MCF 10A (cell line): ENCODE data around the gene SPIRE1. TPM values are rescaled to one million over a fixed set of nuclear protein-coding genes. Genes with fewer than 3 reads are reported as not detected.

Experiments used
- BruUV-seq: library from RNA; stranded (reverse); fragments of 400-500 nt; replicated peaks from 2 replicates; lab custom pipeline; 2021; lab: Mats Ljungman, UMichigan
- CTCF ChIA-PET: fragments of 300-600 bp; sonication (Branson Sonifier 250); formaldehyde crosslinking; extraction: SDS; loops from one replicate; lab custom pipeline; 2021; ENCODE audit warnings: antibody characterized with exemption, inconsistent platforms; lab: Yijun Ruan, JAX
- POLR2A ChIA-PET: fragments of 300-600, 350-650 bp; sonication (Branson Sonifier 250); formaldehyde crosslinking; extraction: SDS; loops from one replicate; lab custom pipeline; 2020; ENCODE audit warnings: antibody characterized with exemption, inconsistent platforms; lab: Yijun Ruan, JAX
- DNase-seq: peaks from one replicate; pipeline ENCODE4 v3.0.0-alpha.2; 2018; ENCODE audit not compliant: unreplicated experiment
- H3K27ac Mint-ChIP-seq: one replicate; pipeline ENCODE4 v1.8.0; 2022; ENCODE audit warnings: mild to moderate bottlenecking, low read depth, mixed read lengths; ENCODE audit not compliant: unreplicated experiment
- H3K27me3 Mint-ChIP-seq: one replicate; pipeline ENCODE4 v1.8.0; 2022; ENCODE audit warnings: mixed read lengths; ENCODE audit not compliant: insufficient read depth, unreplicated experiment
- H3K36me3 Mint-ChIP-seq: one replicate; pipeline ENCODE4 v1.8.0; 2022; ENCODE audit warnings: mild to moderate bottlenecking, moderate library complexity, mixed read lengths; ENCODE audit not compliant: insufficient read depth, unreplicated experiment
- H3K4me1 Mint-ChIP-seq: one replicate; pipeline ENCODE4 v1.8.0; 2022; ENCODE audit warnings: mixed read lengths; ENCODE audit not compliant: insufficient read depth, unreplicated experiment
- H3K4me3 Mint-ChIP-seq: one replicate; pipeline ENCODE4 v1.8.0; 2022; ENCODE audit warnings: mild to moderate bottlenecking, moderate library complexity, mixed read lengths; ENCODE audit not compliant: unreplicated experiment
- H3K9me3 Mint-ChIP-seq: one replicate; pipeline ENCODE4 v1.8.0; 2022; ENCODE audit warnings: mixed read lengths; ENCODE audit not compliant: unreplicated experiment
- CTCF ChIP-seq: fragments of 200-600 bp; IDR thresholded peaks from one replicate; pipeline ENCODE4 v1.8.0; 2022; ENCODE audit warnings: antibody characterized with exemption, mild to moderate bottlenecking; ENCODE audit not compliant: unreplicated experiment
- intact Hi-C: fragments of 100-400 bp; cut with micrococcal nuclease; formaldehyde crosslinking; loops from 2 replicates; pipeline ENCODE4 v1.14.1; 2022
- total RNA-seq: library from RNA; stranded (reverse); gene quantifications from 2 replicates; pipeline ENCODE4 v1.2.3, GENCODE V29; 2022

The SPIRE1 gene
- total RNA-seq, 1 experiment from 2014 or later: 78.2 TPM

GRCh38 chr18:12429556-12429955, 228.4 kb downstream of the SPIRE1 start:
- peaks cover 5% of the 10 kb centered on the region for H3K4me1 Mint-ChIP-seq
- DNase-seq: no peak
- peaks cover 19% of the 10 kb centered on the region for H3K36me3 Mint-ChIP-seq
- H3K27ac Mint-ChIP-seq: no peak overlapping the region
- BruUV-seq: no TSS peak
- ChIA-PET CTCF (interaction anchor here (0.6 kb wide), 1 partner anchor 38 kb away, joined by 4 read pairs; no protein-coding TSS in a partner anchor), POLR2A (interaction anchor here (1.1 kb wide), 1 partner anchor 10 kb away, joined by 3 read pairs; no protein-coding TSS in a partner anchor)
- no peaks in the 10 kb centered on the region for H3K9me3 Mint-ChIP-seq
- H3K27me3 Mint-ChIP-seq: no peaks in the 10 kb centered on the region
- TF ChIP-seq CTCF: no peak
- H3K4me3 Mint-ChIP-seq: no peak overlapping the region
- intact Hi-C loops: no loop called here

- no peak for DNase-seq
- no peaks in the 10 kb centered on the region for H3K27me3 Mint-ChIP-seq
- no peak for TF ChIP-seq CTCF
- no peak overlapping the region for H3K4me3 Mint-ChIP-seq
- no peaks in the 10 kb centered on the region for H3K9me3 Mint-ChIP-seq
- H3K27ac Mint-ChIP-seq: no peak overlapping the region
- ChIA-PET CTCF (no interaction called here), POLR2A (interaction anchor here (1.1 kb wide), 1 partner anchor 9 kb away, joined by 3 read pairs; no protein-coding TSS in a partner anchor)
- peaks cover 5% of the 10 kb centered on the region for H3K4me1 Mint-ChIP-seq
- intact Hi-C loops: no loop called here
- H3K36me3 Mint-ChIP-seq: peaks cover 12% of the 10 kb centered on the region
- BruUV-seq: no TSS peak
Measured at GRCh38 chr18:12428923-12429322, 229.0 kb downstream of the SPIRE1 start.

GRCh38 chr18:12426924-12427323, 231.0 kb downstream of the SPIRE1 start:
- DNase-seq: no peak
- Mint-ChIP-seq H3K27ac (no peak overlapping the region), H3K9me3 (no peaks in the 10 kb centered on the region), H3K36me3 (peaks cover 7% of the 10 kb centered on the region), H3K27me3 (no peaks in the 10 kb centered on the region), H3K4me1 (peaks cover 5% of the 10 kb centered on the region), H3K4me3 (no peak overlapping the region)
- intact Hi-C loops: no loop called here
- TF ChIP-seq CTCF: no peak
- BruUV-seq: no TSS peak
- CTCF ChIA-PET: no interaction called here
- POLR2A ChIA-PET: no interaction called here

GRCh38 chr18:12424252-12424651, 233.7 kb downstream of the SPIRE1 start:
- no peak overlapping the region for H3K27ac Mint-ChIP-seq
- TF ChIP-seq CTCF: no peak
- ChIA-PET POLR2A (no interaction called here), CTCF (interaction anchor here (0.7 kb wide), 1 partner anchor 60 kb away, joined by 3 read pairs; no protein-coding TSS in a partner anchor)
- H3K4me1 Mint-ChIP-seq: peaks cover 5% of the 10 kb centered on the region
- no peak overlapping the region for H3K4me3 Mint-ChIP-seq
- BruUV-seq: no TSS peak
- intact Hi-C loops: no loop called here
- no peaks in the 10 kb centered on the region for H3K27me3 Mint-ChIP-seq
- H3K36me3 Mint-ChIP-seq: peaks cover 7% of the 10 kb centered on the region
- H3K9me3 Mint-ChIP-seq: no peaks in the 10 kb centered on the region
- no peak for DNase-seq
